HG02763 (cell line): Measurements from ENCODE around the gene MTF1.

Experiments used
- ATAC-seq: cut with Tn5 transposase; IDR thresholded peaks from one replicate; pipeline ENCODE4 v1.9.1; 2021; ENCODE audit warnings: mild to moderate bottlenecking, moderate library complexity; ENCODE audit not compliant: unreplicated experiment

The MTF1 gene

GRCh38 chr1:37868466-37868865 is 9.1 kb upstream of the MTF1 start:
- ATAC-seq = no peak

- ATAC-seq = no peak
Observed at GRCh38 chr1:37867784-37868183, 8.4 kb upstream of the MTF1 start.

- ATAC-seq = no peak
Observed at GRCh38 chr1:37866491-37866890, 7.1 kb upstream of the MTF1 start.

GRCh38 chr1:37865348-37866120 is 6.1 kb upstream of the MTF1 start:
- no peak for ATAC-seq

GRCh38 chr1:37862330-37862729 is 2.9 kb upstream of the MTF1 start:
- no peak for ATAC-seq

GRCh38 chr1:37861151-37861550 is 1.8 kb upstream of the MTF1 start:
- no peak for ATAC-seq

- no peak for ATAC-seq
Observed at GRCh38 chr1:37860346-37860666, 914 bp upstream of the MTF1 start.

GRCh38 chr1:37858931-37859506 is 373 bp downstream of the MTF1 start:
- ATAC-seq = no peak

GRCh38 chr1:37854406-37854805 is 5.0 kb downstream of the MTF1 start:
- no peak for ATAC-seq

- no peak for ATAC-seq
Observed at GRCh38 chr1:37853157-37853556, 6.2 kb downstream of the MTF1 start.

GRCh38 chr1:37851782-37852210 is 7.6 kb downstream of the MTF1 start:
- ATAC-seq = no peak

- ATAC-seq = no peak
Observed at GRCh38 chr1:37851262-37851661, 8.1 kb downstream of the MTF1 start.

GRCh38 chr1:37850352-37850955 is 8.9 kb downstream of the MTF1 start:
- no peak for ATAC-seq

- no peak for ATAC-seq
Observed at GRCh38 chr1:37849480-37849879, 9.9 kb downstream of the MTF1 start.

GRCh38 chr1:37846647-37847339 is 12.6 kb downstream of the MTF1 start:
- ATAC-seq = no peak

- ATAC-seq = no peak
Observed at GRCh38 chr1:37845786-37846185, 13.6 kb downstream of the MTF1 start.

- ATAC-seq = no peak
Observed at GRCh38 chr1:37845049-37845646, 14.2 kb downstream of the MTF1 start.

GRCh38 chr1:37844536-37844935 is 14.9 kb downstream of the MTF1 start:
- ATAC-seq = no peak

GRCh38 chr1:37841652-37842051 is 17.7 kb downstream of the MTF1 start:
- ATAC-seq = no peak

GRCh38 chr1:37840711-37841110 is 18.7 kb downstream of the MTF1 start:
- ATAC-seq = no peak

GRCh38 chr1:37839676-37840075 is 19.7 kb downstream of the MTF1 start:
- no peak for ATAC-seq
